ENCODE measurements around the gene FILIP1L.

GRCh38 chr3:99891610-99892285 is 222.6 kb downstream of the FILIP1L start:
- no peak for TF ChIP-seq ZC3H10 (CRISPR knock-in tag; IDR thresholded peaks at IDR 0.05)
- TF ChIP-seq PPARA (CRISPR knock-in tag; IDR thresholded peaks at IDR 0.05; ENCODE audit: borderline replicate concordance), result no peak
- TF ChIP-seq CREB5 (CRISPR knock-in tag; IDR thresholded peaks at IDR 0.05; ENCODE audit: low read depth), result no peak
- TF ChIP-seq, protein P1, sequence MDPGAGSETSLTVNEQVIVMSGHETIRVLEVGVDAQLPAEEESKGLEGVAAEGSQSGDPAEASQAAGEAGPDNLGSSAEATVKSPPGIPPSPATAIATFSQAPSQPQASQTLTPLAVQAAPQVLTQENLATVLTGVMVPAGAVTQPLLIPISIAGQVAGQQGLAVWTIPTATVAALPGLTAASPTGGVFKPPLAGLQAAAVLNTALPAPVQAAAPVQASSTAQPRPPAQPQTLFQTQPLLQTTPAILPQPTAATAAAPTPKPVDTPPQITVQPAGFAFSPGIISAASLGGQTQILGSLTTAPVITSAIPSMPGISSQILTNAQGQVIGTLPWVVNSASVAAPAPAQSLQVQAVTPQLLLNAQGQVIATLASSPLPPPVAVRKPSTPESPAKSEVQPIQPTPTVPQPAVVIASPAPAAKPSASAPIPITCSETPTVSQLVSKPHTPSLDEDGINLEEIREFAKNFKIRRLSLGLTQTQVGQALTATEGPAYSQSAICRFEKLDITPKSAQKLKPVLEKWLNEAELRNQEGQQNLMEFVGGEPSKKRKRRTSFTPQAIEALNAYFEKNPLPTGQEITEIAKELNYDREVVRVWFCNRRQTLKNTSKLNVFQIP (CRISPR knock-in tag; IDR thresholded peaks at IDR 0.05; ENCODE audit: borderline replicate concordance, low read depth), result no peak
- no peak for TF ChIP-seq ZFP3 (CRISPR knock-in tag; IDR thresholded peaks at IDR 0.05)
- TF ChIP-seq TCF4 (CRISPR knock-in tag; IDR thresholded peaks at IDR 0.05; ENCODE audit: borderline replicate concordance), result no peak
- TF ChIP-seq PATZ1 (CRISPR knock-in tag; IDR thresholded peaks at IDR 0.05; ENCODE audit: borderline replicate concordance), result no peak
- TF ChIP-seq ESRRG (CRISPR knock-in tag; IDR thresholded peaks at IDR 0.05), result no peak
- TF ChIP-seq ZNF8 (CRISPR knock-in tag; IDR thresholded peaks at IDR 0.05), result no peak
- TF ChIP-seq OSR1 (CRISPR knock-in tag; IDR thresholded peaks at IDR 0.05), result no peak
- no peak for TF ChIP-seq BACH2 (CRISPR knock-in tag; IDR thresholded peaks at IDR 0.05; ENCODE audit: borderline replicate concordance)
- TF ChIP-seq RARB (CRISPR knock-in tag; IDR thresholded peaks at IDR 0.05), result no peak
- TF ChIP-seq ZNF565 (CRISPR knock-in tag; conservative IDR thresholded peaks at IDR 0.05; ENCODE audit: low read depth), result no peak
